HG02571 (cell line): ENCODE measurements around the gene CYTH4.

ENCODE experiments used
- ATAC-seq: cut with Tn5 transposase; IDR thresholded peaks from one replicate; pipeline ENCODE4 v1.9.1; 2021; ENCODE audit warnings: mild to moderate bottlenecking, moderate library complexity; ENCODE audit not compliant: unreplicated experiment

CYTH4 gene

GRCh38 chr22:37306494-37306829 is 24.2 kb downstream of the CYTH4 start:
- no peak for ATAC-seq

- ATAC-seq: no peak
Measured at GRCh38 chr22:37308385-37309200, 26.3 kb downstream of the CYTH4 start.

GRCh38 chr22:37309211-37310074 is 27.1 kb downstream of the CYTH4 start:
- ATAC-seq: no peak

GRCh38 chr22:37310075-37310606 is 27.8 kb downstream of the CYTH4 start:
- ATAC-seq: no peak

GRCh38 chr22:37310815-37311595 is 28.7 kb downstream of the CYTH4 start:
- ATAC-seq: no peak

- ATAC-seq: no peak
Measured at GRCh38 chr22:37311761-37312312, 29.5 kb downstream of the CYTH4 start.

- ATAC-seq: no peak
Measured at GRCh38 chr22:37312549-37313183, 30.4 kb downstream of the CYTH4 start.

- no peak for ATAC-seq
Measured at GRCh38 chr22:37313376-37314314, 31.3 kb downstream of the CYTH4 start.

GRCh38 chr22:37314315-37315074 is 32.2 kb downstream of the CYTH4 start:
- no peak for ATAC-seq

- no peak for ATAC-seq
Measured at GRCh38 chr22:37316405-37316804, 34.1 kb downstream of the CYTH4 start.

GRCh38 chr22:37316875-37317371 is 34.6 kb downstream of the CYTH4 start:
- ATAC-seq: no peak

- ATAC-seq: no peak
Measured at GRCh38 chr22:37317698-37318210, 35.4 kb downstream of the CYTH4 start.

GRCh38 chr22:37318364-37319109 is 36.2 kb downstream of the CYTH4 start:
- no peak for ATAC-seq

GRCh38 chr22:37319469-37319868 is 37.2 kb downstream of the CYTH4 start:
- no peak for ATAC-seq

GRCh38 chr22:37320726-37321677 is 38.7 kb downstream of the CYTH4 start:
- no peak for ATAC-seq

- ATAC-seq: no peak
Measured at GRCh38 chr22:37324340-37325038, 42.2 kb downstream of the CYTH4 start.
